Adrenal gland (tissue), 12 donors: ENCODE measurements around the gene FOXJ1. TPM values are rescaled to one million over a fixed set of nuclear protein-coding genes. Genes with fewer than 3 reads are reported as not detected.

Experiments used
- DNase-seq, 7 donors: peaks; one replicate each; pipeline ENCODE4 v3.0.0-alpha.2; 2019 to 2020
- H3K27ac ChIP-seq, 5 donors: fragments of 200-600 bp; sonication (generic) in 4 of 5; 1 replicate in 3 of 5; 2 replicates in 2 of 5; pipeline versions ENCODE4 v1.5.1 to v1.8.0; 2016 to 2020; ENCODE audit warnings: mild to moderate bottlenecking in 1 of 5
- H3K27me3 ChIP-seq: fragments of 200-600 bp; 2 replicates; pipeline ENCODE4 v1.8.0; 2021
- H3K36me3 ChIP-seq, 2 donors: fragments of 200-600 bp; replicated peaks in 1 of 2; 1 replicate in 1 of 2; 2 replicates in 1 of 2; pipeline versions ENCODE4 v1.5.1 to v1.8.0; 2018 to 2022
- H3K4me1 ChIP-seq, 2 donors: fragments of 200-600 bp; replicated peaks in 1 of 2; 1 replicate in 1 of 2; 2 replicates in 1 of 2; pipeline versions ENCODE4 v1.5.1 to v1.8.0; 2018 to 2021
- H3K4me3 ChIP-seq, 4 donors: fragments of 200-600 bp; sonication (generic) in 3 of 4; one replicate each; pipeline ENCODE4 v1.5.1; 2016 to 2018
- H3K9me3 ChIP-seq, 3 donors: fragments of 200-600 bp; sonication (generic) in 1 of 3; replicated peaks in 1 of 3; 1 replicate in 2 of 3; 2 replicates in 1 of 3; pipeline versions ENCODE4 v1.5.1 to v1.8.0; 2016 to 2021
- CTCF ChIP-seq, 6 experiments: fragments of 450-650 bp in 4 of 6; fragments of 200-600 bp in 2 of 6; sonication (generic) in 1 of 6; IDR thresholded peaks; 1 replicate in 5 of 6; 2 replicates in 1 of 6; pipeline versions ENCODE4 v1.5.1 to v1.8.0; 2016 to 2021; ENCODE audit warnings: antibody characterized with exemption in 6 of 6, mild to moderate bottlenecking in 2 of 6, moderate library complexity in 1 of 6
- POLR2A ChIP-seq, 2 donors: fragments of 450-650 bp; IDR thresholded peaks; one replicate each; pipeline ENCODE4 v1.6.1; 2017; ENCODE audit warnings: antibody characterized with exemption in 2 of 2, mild to moderate bottlenecking in 2 of 2, moderate library complexity in 1 of 2
- WGBS, 4 donors: extraction: QIAGEN DNeasy Blood & Tissue Kit in 2 of 4; methylation state at CpG; one replicate each; pipeline versions ENCODE4 v1.1.5 to v1.1.7; 2013 to 2017; 5-methylcytosine and 5-hydroxymethylcytosine counted together
- intact Hi-C, 2 donors: fragments of 100-400 bp; cut with DNase I; formaldehyde crosslinking; loops; one replicate each; pipeline versions ENCODE4 v1.14.1 to v1.15.0; 2022 to 2023
- polyA plus RNA-seq, 3 donors: library from polyadenylated mRNA; stranded (reverse); fragments of 200-250 nt in 2 of 3; fragments of 350-450 nt in 1 of 3; fragmentation: Illumina TruSeq in 1 of 3; extraction: RNeasy Lipid Tissue Mini Kit (QIAGEN cat#74804) in 1 of 3; gene quantifications; one replicate each; pipeline ENCODE4 v1.2.3, GENCODE V29; 2013 to 2014
- total RNA-seq, 9 donors: library from RNA; depleted of rRNA in 4 of 9; stranded (reverse); fragments of >200 nt in 4 of 9; fragments of 120-200 nt in 1 of 9; fragmentation: NEBNext Ultra II Directional in 1 of 9; extraction: Animal tissue kit (Norgen Biotek cat#: 25700) in 1 of 9; gene quantifications; one replicate each; pipeline versions ENCODE4 v1.1.0 to v1.2.4, GENCODE V29; 2013 to 2023
- donor health status: healthy with polysubstance abuse.
- donor health status: Bipolar disorder and iron deficiency.
- donor health status: DM: yes; HTN: yes; CAD: no.
- donor health status: DM: no; HTN: no; CAD: no.
- donor health status: DM: no; HTN: no; CAD: no.
- donor health status: DM: yes; HTN: yes; CAD: no.

The FOXJ1 gene
- total and polyA plus RNA-seq, 12 donors: 0.06 to 0.18 (median 0.07) TPM; not detected in 9

- 17 to 80% (median 32%) methylated on average over 10 to 78 of the region's 78 CpGs for WGBS, 4 donors
- Histone ChIP-seq H3K27me3 (peaks cover 43% of the 10 kb centered on the region), H3K9me3 (no peaks in the 10 kb centered on the region), H3K36me3 (no peaks in the 10 kb centered on the region), H3K27ac (no peak overlapping the region), H3K4me1 (peaks cover 3 to 21% of the 10 kb centered on the region in 2 donors), H3K4me3 (no peak overlapping the region)
- DNase-seq: no peak
- TF ChIP-seq CTCF (IDR thresholded peaks at IDR 0.05): no peak
- TF ChIP-seq POLR2A (IDR thresholded peaks at IDR 0.05): no peak
- intact Hi-C loops: no loop called here
Observed at GRCh38 chr17:76139801-76140660, 1.0 kb downstream of the FOXJ1 start.

GRCh38 chr17:76138896-76139752, 1.9 kb downstream of the FOXJ1 start:
- TF ChIP-seq CTCF (IDR thresholded peaks at IDR 0.05): no peak
- no peak for TF ChIP-seq POLR2A (IDR thresholded peaks at IDR 0.05)
- H3K27me3 ChIP-seq: peaks cover 52% of the 10 kb centered on the region
- peaks cover 3 to 20% of the 10 kb centered on the region in 2 donors for H3K4me1 ChIP-seq
- no peaks in the 10 kb centered on the region for H3K9me3 ChIP-seq
- no peak overlapping the region for H3K27ac ChIP-seq
- DNase-seq: no peak
- no peak overlapping the region for H3K4me3 ChIP-seq
- intact Hi-C loops: no loop called here
- WGBS, 4 donors: 67 to 73% (median 70%) methylated on average over 12 to 15 of the region's 15 CpGs
- H3K36me3 ChIP-seq: no peaks in the 10 kb centered on the region

GRCh38 chr17:76138234-76138895, 2.7 kb downstream of the FOXJ1 start:
- H3K4me3 ChIP-seq: no peak overlapping the region
- DNase-seq: no peak
- H3K27ac ChIP-seq: no peak overlapping the region
- no peaks in the 10 kb centered on the region for H3K36me3 ChIP-seq
- H3K9me3 ChIP-seq: no peaks in the 10 kb centered on the region
- intact Hi-C loops: no loop called here
- TF ChIP-seq POLR2A (IDR thresholded peaks at IDR 0.05): no peak
- TF ChIP-seq CTCF (IDR thresholded peaks at IDR 0.05): no peak
- H3K4me1 ChIP-seq: peaks cover 3 to 20% of the 10 kb centered on the region in 2 donors
- 34 to 68% (median 58%) methylated on average over 8 to 23 of the region's 23 CpGs for WGBS, 4 donors
- peaks cover 53% of the 10 kb centered on the region for H3K27me3 ChIP-seq
